ENCODE measurements around the gene CWC27.
"Not testable (repeated sequence)": the region's sequence is repeated elsewhere in the genome, so short reads cannot be mapped to it uniquely, and the experiment has no call there.

CWC27 gene

DNA sequence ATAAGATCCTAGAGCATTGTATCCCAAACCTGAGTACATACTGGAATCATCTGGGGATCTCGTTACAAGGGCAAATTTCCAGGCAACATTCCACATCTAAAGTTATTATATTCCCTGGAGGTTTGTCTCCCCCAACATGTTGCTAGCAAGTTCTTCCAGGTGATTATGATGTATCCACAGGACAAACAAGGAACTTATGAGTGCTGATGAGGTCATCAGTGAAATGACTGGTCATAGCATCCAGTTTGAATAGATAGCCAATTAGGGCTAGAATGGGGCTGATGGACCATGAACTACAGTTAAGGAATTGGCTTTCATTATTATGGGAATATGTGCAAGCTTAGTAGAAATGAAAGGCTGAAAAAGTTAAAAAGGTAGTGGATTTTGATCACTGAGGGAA lies 115.2 kb downstream of the CWC27 start:
- H3K27ac Mint-ChIP-seq: no peak overlapping the region
- H3K9me3 Mint-ChIP-seq: no peaks in the 10 kb centered on the region
- H3K4me1 Mint-ChIP-seq (ENCODE audit: low read depth): no peaks in the 10 kb centered on the region
- H3K27me3 Mint-ChIP-seq (ENCODE audit: low read depth): no peaks in the 10 kb centered on the region
- H3K36me3 Mint-ChIP-seq (ENCODE audit: low read depth): no peaks in the 10 kb centered on the region
- no peak overlapping the region for H3K4me3 Mint-ChIP-seq

DNA sequence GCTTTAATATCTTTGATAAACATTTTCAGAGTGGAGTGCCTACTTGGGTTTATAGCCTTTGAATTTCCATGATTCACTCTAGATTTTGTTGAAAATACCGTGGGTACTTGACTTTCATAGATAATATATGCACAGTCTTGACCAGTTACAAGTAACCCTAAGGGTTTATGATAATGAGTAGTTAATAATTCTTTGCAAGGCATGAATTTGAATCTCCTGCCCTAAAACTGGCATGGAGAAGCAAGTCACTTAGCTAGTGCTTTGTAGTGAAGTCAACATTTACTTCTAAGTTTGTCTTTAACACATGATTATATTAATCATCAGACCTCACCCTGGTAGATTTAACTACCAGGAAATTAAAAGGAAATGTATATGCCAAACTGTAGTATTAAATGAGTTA lies 115.8 kb downstream of the CWC27 start:
- no peak overlapping the region for H3K27ac Mint-ChIP-seq
- H3K36me3 Mint-ChIP-seq (ENCODE audit: low read depth): no peaks in the 10 kb centered on the region
- no peak overlapping the region for H3K4me3 Mint-ChIP-seq
- no peaks in the 10 kb centered on the region for H3K9me3 Mint-ChIP-seq
- no peaks in the 10 kb centered on the region for H3K27me3 Mint-ChIP-seq (ENCODE audit: low read depth)
- no peaks in the 10 kb centered on the region for H3K4me1 Mint-ChIP-seq (ENCODE audit: low read depth)

DNA sequence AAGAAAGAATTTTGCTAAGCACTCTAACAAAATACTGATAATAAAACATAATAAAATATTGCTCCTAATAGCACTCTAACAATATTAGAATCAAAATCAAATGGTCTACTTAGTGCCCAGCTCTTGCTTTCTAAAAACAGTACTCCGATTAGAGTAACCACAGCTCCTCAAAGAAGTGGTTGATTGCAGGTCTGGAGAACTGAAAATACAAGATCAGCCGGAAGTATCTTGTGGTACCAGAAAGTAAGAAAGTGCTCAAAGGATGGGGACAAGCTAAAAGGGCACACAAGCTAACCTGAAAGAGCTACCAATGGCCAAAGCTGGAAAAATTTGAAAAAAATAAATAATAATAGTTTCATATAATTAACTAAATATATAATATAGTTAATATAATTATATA lies 119.2 kb downstream of the CWC27 start:
- Mint-ChIP-seq H3K4me1 (ENCODE audit: low read depth) (no peaks in the 10 kb centered on the region), H3K27me3 (ENCODE audit: low read depth) (no peaks in the 10 kb centered on the region), H3K27ac (no peak overlapping the region), H3K4me3 (no peak overlapping the region), H3K36me3 (ENCODE audit: low read depth) (no peaks in the 10 kb centered on the region), H3K9me3 (no peaks in the 10 kb centered on the region)

DNA sequence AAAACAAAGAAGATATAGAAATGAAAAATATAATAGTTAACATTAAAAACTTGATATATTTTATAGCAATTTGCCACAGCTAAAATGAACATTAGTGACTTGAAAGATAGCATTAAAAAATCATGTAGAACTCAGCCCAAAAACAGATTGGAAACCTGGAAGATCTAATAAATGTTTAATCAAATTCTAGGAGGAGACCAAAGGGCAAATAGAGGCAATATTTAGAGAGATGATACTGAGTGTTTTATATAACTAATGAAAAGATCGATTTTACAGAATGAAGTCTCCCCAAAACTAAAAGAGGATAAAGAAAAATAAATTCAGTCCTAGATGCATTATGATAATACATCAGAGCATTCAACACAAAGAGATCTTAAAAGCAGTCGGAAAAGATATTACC lies 127.0 kb downstream of the CWC27 start:
- no peaks in the 10 kb centered on the region for H3K9me3 Mint-ChIP-seq
- no peaks in the 10 kb centered on the region for H3K4me1 Mint-ChIP-seq (ENCODE audit: low read depth)
- no peak overlapping the region for H3K27ac Mint-ChIP-seq
- H3K4me3 Mint-ChIP-seq: no peak overlapping the region
- H3K27me3 Mint-ChIP-seq (ENCODE audit: low read depth): no peaks in the 10 kb centered on the region
- no peaks in the 10 kb centered on the region for H3K36me3 Mint-ChIP-seq (ENCODE audit: low read depth)

DNA sequence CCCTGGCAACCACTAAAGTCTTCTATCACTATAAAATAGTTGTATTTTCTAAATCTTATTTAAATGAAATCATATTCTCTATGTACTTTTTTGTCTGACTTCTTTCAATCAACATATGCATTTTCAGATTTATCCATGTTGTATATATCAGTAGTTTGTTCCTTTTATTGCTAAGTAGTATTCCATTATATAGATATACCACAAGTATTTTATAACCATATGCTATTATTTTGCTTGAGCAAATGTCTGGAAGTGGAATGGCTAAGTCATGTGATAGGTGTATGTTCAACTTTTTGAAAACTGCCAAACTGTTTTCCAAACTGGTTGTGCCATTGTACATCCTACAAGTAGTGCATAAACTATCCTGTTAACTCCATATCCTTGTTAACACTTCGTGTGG lies 131.1 kb downstream of the CWC27 start:
- H3K9me3 Mint-ChIP-seq: no peaks in the 10 kb centered on the region
- no peaks in the 10 kb centered on the region for H3K27me3 Mint-ChIP-seq (ENCODE audit: low read depth)
- no peaks in the 10 kb centered on the region for H3K36me3 Mint-ChIP-seq (ENCODE audit: low read depth)
- no peak overlapping the region for H3K4me3 Mint-ChIP-seq
- no peaks in the 10 kb centered on the region for H3K4me1 Mint-ChIP-seq (ENCODE audit: low read depth)
- H3K27ac Mint-ChIP-seq: no peak overlapping the region

DNA sequence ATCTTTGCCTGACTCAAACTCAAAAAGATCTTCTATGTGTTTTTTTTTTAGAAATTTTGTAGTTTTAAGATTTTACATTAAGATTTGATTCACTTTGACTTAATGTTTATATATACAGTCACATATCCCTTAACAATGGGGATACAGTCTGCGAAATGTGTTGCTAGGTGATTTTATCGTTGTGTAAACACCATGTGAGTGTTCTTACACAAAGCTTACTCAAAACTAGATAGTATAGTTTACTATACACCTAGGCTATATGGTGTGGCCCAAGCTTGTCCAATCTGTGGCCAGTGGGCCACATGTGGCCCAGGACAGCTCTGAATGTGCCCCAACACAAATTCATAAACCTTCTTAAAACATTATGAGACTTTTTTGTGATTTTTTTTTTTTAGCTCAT lies 131.9 kb downstream of the CWC27 start:
- Mint-ChIP-seq H3K27me3 (ENCODE audit: low read depth) (no peaks in the 10 kb centered on the region), H3K9me3 (no peaks in the 10 kb centered on the region), H3K4me1 (ENCODE audit: low read depth) (no peaks in the 10 kb centered on the region), H3K27ac (no peak overlapping the region), H3K4me3 (no peak overlapping the region), H3K36me3 (ENCODE audit: low read depth) (no peaks in the 10 kb centered on the region)

DNA sequence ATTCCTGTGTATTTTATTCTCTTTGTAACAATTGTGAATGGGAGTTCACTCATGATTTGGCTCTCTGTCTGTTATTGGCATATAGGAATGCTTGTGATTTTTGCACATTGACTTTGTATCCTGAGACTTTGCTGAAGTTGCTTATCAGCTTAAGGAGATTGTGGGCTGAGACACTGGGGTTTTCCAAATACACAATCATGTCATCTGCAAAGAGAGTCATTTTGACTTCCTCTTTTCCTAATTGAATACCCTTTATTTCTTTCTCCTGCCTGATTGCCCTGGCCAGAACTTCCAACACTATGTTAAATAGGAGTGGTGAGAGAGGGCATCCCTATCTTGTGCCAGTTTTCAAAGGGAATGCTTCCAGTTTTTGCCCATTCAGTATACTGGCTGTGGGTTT lies 138.7 kb downstream of the CWC27 start:
- H3K36me3 Mint-ChIP-seq (ENCODE audit: low read depth); H3K27ac Mint-ChIP-seq; H3K9me3 Mint-ChIP-seq; H3K27me3 Mint-ChIP-seq (ENCODE audit: low read depth); H3K4me3 Mint-ChIP-seq; H3K4me1 Mint-ChIP-seq (ENCODE audit: low read depth): not testable (repeated sequence)

DNA sequence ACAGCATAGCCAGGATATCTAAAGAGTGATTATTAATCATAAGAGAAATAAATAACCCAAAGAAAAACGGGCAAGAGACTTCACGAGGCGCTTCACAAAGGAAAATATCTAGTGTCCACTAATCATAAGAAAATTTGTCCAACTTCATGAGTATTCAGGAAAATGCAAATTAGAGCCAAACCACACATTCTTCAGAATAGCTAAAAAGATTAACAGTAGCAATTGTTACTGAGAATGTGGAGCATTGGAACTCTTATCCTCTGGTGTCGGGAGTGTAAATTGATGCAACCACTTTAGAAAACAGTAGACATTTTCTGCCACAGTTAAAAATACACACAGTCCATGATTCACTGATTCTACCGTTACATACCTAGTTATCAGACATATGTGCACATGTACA lies 145.7 kb downstream of the CWC27 start:
- no peak overlapping the region for H3K27ac Mint-ChIP-seq
- no peak overlapping the region for H3K4me3 Mint-ChIP-seq
- peaks cover 17% of the 10 kb centered on the region for H3K9me3 Mint-ChIP-seq
- H3K36me3 Mint-ChIP-seq (ENCODE audit: low read depth): peaks cover 4% of the 10 kb centered on the region
- no peaks in the 10 kb centered on the region for H3K27me3 Mint-ChIP-seq (ENCODE audit: low read depth)
- H3K4me1 Mint-ChIP-seq (ENCODE audit: low read depth): no peaks in the 10 kb centered on the region

DNA sequence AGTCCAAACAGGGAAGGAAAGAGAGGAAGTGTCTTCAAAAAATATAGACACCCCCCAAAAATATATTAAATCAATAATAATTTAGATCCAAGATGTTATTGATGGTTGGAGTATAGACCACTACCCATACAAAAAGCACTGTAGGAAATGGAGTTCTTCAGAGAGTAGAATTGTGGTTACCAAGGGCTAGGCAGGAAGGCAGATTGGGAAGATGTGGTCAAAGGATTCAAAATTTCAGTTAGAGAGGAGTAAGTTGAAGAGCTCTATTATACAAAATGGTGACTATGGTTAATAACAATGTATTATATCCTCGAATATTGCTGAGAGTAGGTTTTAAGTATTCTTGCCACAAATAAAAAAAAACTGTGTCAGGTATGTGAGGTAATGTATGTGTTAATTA lies 149.4 kb downstream of the CWC27 start:
- peaks cover 17% of the 10 kb centered on the region for H3K36me3 Mint-ChIP-seq (ENCODE audit: low read depth)
- H3K9me3 Mint-ChIP-seq: peaks cover 41% of the 10 kb centered on the region
- H3K27ac Mint-ChIP-seq: no peak overlapping the region
- H3K4me3 Mint-ChIP-seq: no peak overlapping the region
- H3K27me3 Mint-ChIP-seq (ENCODE audit: low read depth): no peaks in the 10 kb centered on the region
- H3K4me1 Mint-ChIP-seq (ENCODE audit: low read depth): no peaks in the 10 kb centered on the region

DNA sequence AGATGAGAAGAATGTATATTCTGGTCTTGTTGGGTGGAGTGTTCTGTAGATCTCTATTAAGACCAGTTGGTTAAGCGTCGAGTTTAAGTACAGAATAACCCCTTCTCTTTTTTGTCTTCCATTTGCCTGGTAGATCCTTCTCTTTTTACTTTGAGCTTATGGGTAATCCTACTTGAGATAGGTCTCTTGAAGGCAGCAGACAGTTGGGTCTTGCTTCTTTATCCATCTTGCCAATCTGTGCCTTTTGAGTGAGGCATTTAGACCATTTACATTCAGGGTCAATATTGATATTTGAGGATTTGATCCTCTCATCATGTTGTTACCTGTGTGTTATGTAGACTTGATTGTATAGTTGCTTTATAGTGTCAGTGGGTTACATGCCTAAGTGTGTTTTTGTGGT lies 152.7 kb downstream of the CWC27 start:
- H3K27me3 Mint-ChIP-seq (ENCODE audit: low read depth): no peaks in the 10 kb centered on the region
- H3K36me3 Mint-ChIP-seq (ENCODE audit: low read depth): peaks cover 17% of the 10 kb centered on the region
- H3K27ac Mint-ChIP-seq: no peak overlapping the region
- H3K4me3 Mint-ChIP-seq: no peak overlapping the region
- H3K4me1 Mint-ChIP-seq (ENCODE audit: low read depth): peaks cover 4% of the 10 kb centered on the region
- H3K9me3 Mint-ChIP-seq: peaks cover 41% of the 10 kb centered on the region

DNA sequence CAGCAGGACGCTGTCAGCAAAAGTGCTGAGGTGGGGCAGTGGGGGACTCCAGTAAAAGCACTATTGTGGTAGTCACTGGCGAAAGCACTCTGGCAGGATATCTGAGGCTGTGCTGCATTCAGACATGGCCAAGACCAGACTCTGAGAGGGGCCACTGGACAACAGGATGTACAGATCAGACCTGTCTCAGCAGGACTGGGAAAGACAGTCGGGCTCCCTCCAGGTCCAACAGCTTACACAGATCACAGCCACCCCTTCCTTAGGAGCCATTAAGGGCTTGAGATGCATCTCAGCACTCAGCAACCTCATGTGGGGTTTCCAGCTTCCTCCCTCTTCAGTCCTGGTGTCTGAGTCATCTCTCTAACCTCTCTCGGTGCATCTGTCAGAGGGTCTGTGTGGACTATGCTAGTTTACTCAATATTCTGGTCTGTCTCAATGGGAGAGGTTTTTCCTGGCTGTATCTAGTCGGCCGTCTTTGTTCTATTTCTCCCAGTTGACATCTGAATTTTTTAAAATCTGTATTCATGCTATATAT lies 154.5 kb downstream of the CWC27 start:
- H3K9me3 Mint-ChIP-seq: peaks cover 31% of the 10 kb centered on the region
- H3K36me3 Mint-ChIP-seq (ENCODE audit: low read depth): peaks cover 17% of the 10 kb centered on the region
- H3K27me3 Mint-ChIP-seq (ENCODE audit: low read depth): no peaks in the 10 kb centered on the region
- no peak overlapping the region for H3K4me3 Mint-ChIP-seq
- H3K27ac Mint-ChIP-seq: no peak overlapping the region
- peaks cover 4% of the 10 kb centered on the region for H3K4me1 Mint-ChIP-seq (ENCODE audit: low read depth)

DNA sequence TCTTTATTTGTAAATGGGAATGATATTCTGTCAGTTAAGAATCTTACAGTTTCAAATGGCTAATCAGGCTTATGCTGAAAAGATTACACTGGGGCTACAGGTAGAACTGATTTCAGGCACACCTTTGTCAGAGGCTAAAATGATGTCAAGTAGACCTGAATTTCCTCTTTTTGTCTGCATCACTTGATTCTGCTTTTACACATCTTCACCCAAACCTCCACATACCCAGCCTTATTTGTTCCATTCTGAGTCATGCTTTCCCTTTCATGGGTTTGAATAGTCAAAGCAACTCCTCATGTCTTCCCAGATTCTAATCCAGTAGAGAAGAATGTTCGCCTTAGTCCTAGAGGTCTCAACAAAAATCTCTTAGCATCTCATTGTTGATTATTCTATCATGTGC lies 156.4 kb downstream of the CWC27 start:
- Mint-ChIP-seq H3K36me3 (ENCODE audit: low read depth) (peaks cover 23% of the 10 kb centered on the region), H3K9me3 (peaks cover 31% of the 10 kb centered on the region), H3K27ac (no peak overlapping the region), H3K27me3 (ENCODE audit: low read depth) (no peaks in the 10 kb centered on the region), H3K4me3 (no peak overlapping the region), H3K4me1 (ENCODE audit: low read depth) (peaks cover 10% of the 10 kb centered on the region)

DNA sequence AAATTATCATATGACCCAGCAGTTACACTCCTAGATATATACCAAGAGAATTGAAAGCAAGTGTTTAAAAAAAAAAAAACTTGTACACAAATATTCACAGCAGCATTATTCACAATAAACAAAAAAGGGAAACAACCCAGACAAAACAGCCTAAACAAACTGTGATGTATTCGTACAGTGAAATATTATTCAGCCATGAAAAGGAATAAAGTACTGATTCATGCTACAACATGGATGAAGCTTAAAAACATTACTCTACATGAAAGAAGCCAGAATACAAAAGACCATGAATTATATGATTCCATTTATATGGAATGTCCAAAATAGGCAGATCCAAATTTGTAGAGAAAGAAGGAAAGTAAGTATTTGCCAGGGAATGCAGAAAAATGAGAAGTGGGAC lies 161.1 kb downstream of the CWC27 start:
- no peak overlapping the region for H3K27ac Mint-ChIP-seq
- H3K36me3 Mint-ChIP-seq (ENCODE audit: low read depth): peaks cover 9% of the 10 kb centered on the region
- no peak overlapping the region for H3K4me3 Mint-ChIP-seq
- peaks cover 9% of the 10 kb centered on the region for H3K9me3 Mint-ChIP-seq
- H3K4me1 Mint-ChIP-seq (ENCODE audit: low read depth): peaks cover 14% of the 10 kb centered on the region
- no peaks in the 10 kb centered on the region for H3K27me3 Mint-ChIP-seq (ENCODE audit: low read depth)

DNA sequence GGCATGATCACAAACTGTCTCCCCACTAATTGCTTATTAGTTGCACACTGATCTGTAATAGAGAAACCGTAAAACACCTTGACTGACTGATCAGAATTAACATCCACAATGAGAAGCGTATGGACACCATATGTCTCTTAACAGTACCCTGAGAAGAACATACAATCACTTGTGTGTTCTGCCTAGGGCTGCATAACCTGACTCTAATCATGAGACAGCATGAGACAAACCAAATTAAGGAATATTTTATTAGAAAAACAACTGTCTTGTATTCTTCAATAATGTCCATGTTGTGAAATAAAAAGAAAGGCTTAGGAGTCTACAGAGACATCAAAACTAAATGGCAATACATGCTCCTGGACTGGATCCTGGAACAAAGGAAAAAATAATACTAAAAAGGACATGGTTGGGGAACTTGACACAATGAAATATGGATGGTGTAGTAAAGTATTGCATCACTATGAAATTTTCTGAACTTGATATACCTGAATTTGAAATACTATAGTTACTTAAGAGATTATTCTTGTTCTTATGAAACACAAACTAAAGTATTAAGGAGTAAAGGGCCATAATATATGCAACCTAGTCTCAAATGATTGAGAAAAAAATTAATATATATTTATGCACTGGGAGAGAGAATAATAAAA lies 162.1 kb downstream of the CWC27 start:
- Mint-ChIP-seq H3K4me3 (no peak overlapping the region), H3K9me3 (peaks cover 15% of the 10 kb centered on the region), H3K27me3 (ENCODE audit: low read depth) (no peaks in the 10 kb centered on the region), H3K4me1 (ENCODE audit: low read depth) (peaks cover 10% of the 10 kb centered on the region), H3K36me3 (ENCODE audit: low read depth) (peaks cover 10% of the 10 kb centered on the region), H3K27ac (no peak overlapping the region)

DNA sequence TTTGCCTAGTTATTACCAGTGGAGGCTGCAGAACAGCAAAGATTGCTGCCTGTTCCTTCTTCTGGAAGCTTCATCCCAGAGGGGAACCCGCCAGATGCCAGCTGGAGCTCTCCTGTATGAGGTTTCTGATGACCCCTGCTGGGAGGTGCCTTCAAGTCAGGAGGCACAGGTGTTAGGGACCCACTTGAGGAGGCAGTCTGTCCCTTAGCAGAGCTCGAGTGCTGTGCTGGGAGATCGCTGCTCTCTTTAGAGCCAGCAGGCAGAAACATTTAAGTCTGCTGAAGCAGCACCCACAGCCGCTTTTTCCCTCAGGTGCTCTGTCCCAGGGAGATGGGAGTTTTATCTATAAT lies 170.7 kb downstream of the CWC27 start:
- Mint-ChIP-seq H3K36me3 (ENCODE audit: low read depth) (peaks cover 11% of the 10 kb centered on the region), H3K9me3 (peaks cover 31% of the 10 kb centered on the region)
- not testable (repeated sequence) for H3K4me3 Mint-ChIP-seq; H3K27me3 Mint-ChIP-seq (ENCODE audit: low read depth); H3K27ac Mint-ChIP-seq; H3K4me1 Mint-ChIP-seq (ENCODE audit: low read depth)
